GM19463 (cell line): Measurements from ENCODE around the gene ERP27.
A peak's percentile ranks its signal among the peaks of the same experiment; 100 is the strongest.

Source experiments
- ATAC-seq: cut with Tn5 transposase; IDR thresholded peaks from one replicate; pipeline ENCODE4 v1.9.1; 2021; ENCODE audit warnings: mild to moderate bottlenecking, moderate library complexity; ENCODE audit not compliant: unreplicated experiment

The ERP27 gene

DNA sequence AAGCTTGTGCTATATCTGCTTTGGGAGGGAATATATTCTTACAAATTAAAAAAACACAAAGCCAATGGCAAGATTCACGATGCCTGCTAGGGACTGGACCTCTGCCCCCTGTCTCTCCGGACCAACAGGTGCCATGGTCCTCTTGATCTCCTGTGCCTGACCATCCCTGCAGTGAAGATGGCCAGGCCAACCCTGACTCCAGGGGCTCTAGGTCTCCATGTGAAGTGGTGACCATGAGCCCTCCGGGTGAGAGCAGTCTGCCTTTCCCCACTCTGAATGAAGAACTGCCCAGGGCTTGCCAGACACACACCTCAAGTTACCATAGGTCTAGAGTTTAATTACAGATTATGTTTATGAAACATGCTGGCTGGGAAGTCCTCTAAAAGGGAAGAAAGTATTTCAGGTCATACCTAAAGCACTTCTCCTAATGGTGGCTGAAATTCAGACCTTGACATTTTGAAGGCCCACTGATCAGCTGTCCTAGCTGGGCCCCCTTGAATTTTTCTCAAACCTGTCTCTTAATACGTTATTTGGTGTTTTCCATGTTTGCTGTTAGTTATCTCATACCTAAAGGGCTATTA is 21.7 kb upstream of the ERP27 start:
- no peak for ATAC-seq

DNA sequence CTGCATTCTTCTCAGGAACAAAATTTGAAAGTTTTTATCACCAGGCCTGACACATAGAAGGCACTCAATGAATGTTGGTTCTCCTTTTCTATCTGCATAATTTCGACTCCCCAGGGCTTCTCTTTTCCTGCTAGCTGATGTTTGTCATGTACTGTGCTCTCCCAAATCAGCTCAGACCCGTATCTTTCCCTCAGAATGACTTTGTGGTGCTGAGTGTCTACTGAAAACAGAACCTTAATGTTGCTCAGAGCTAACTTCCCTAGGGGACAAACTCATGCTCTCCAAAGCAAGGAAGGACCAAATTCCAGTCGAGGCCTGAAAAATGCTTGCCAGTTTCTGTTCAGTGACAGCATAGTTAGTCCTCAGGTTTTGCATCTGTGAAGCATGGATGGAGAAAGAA is 21.1 kb upstream of the ERP27 start:
- no peak for ATAC-seq

GRCh38 chr12:14959126-14959440 is 20.7 kb upstream of the ERP27 start:
- no peak for ATAC-seq

DNA sequence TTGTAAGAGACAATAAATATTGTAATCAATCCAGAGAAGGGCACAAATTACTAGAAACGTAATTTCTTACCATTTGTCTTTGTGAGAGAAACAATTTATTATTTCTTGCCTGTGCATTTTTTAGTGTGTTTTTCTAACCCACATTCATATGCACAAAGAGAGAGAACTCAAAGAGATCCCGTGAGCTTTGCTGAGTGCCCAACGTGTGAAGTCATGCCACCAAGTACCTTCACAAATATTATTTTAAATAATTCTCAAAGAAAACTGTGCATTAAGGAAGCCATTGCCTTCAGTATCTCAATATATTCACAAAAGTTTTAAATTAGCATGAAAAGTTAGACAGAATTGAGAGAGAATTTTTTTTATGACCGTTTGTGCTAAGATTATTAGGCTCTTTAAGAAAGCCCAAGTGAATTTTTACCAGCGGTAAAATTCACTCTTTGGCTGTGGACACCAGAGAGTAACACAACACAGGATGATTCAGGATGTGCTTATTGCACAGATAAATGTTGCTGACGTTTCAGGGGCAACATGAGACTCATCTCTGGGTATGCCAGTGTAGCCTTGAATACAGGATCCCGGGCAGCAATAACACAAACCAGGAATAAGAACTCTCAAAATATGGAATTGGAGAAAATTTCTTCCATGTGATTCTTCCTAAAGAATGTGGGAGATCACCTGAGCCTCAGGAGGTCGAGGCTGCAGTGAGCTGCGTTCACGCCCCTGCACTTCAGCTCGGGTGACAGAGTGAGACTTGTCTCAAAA is 20.2 kb upstream of the ERP27 start:
- no peak for ATAC-seq

DNA sequence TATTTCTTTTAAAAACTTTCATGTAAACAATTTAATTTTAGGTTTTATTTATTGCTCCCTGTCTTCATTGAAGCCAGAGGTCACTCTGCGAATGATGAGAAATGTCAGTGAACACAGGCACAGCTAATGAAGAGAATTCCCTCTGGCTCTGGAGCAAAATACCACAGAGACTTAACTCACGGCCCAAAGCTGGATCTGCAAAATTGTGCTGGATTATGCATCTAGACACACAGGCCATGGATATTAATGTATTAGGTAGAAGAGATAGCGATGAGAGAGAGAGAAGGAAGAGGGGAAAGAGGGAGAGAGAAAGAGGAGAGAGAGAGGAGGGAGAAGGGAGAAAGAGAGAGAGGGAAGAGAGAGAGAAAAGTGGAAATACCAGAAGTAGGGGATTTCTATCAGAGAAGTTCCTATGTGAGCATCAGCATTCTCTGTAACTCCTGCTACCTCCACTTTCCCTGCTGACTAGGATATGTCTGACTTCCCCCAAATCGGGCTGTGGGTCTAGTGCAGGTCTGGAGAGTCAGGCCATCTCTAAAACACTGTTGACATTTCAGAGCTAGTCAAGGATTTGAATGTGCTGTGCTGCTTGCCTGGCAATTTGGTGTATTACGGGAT is 19.3 kb upstream of the ERP27 start:
- ATAC-seq, result no peak

DNA sequence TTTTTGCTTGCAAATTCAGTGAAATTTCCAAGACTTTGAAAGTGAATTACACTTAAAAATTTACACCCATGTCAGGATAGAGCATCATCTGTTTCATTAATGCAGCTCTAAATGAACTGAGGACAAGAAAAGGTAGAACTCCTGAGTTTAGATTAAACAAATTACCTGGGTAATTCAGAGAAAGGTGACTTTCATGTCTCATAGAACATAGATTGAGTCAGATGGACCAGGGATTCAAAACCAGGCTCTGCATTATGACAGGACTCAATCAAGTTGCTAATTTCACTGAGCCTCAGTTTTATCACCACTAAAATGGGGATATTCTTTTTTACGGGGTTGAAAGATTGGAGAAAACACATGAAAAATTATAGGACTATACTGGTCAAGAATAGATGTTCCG is 18.6 kb upstream of the ERP27 start:
- ATAC-seq, result no peak

- ATAC-seq, result peak; percentile 33
Observed at GRCh38 chr12:14956024-14956891, 17.9 kb upstream of the ERP27 start.

DNA sequence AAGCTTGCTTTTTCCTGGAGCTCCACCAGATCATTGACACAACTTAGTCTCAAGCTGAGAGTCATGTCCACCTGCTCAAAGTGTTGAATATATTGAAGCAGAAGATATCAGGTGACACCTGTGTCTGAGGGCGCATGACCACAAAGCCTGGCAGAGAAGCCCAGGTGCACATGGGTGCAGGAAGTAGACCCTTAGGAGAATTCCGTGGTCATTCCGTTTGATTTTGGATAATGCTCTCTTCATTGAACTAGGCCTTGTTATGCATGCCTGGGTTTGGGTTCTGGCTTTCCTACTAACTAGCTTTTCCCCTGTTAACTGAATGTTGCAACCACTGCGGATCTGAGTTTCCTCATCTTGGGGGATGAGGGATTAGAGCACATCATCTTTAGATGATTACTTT is 15.9 kb upstream of the ERP27 start:
- no peak for ATAC-seq

GRCh38 chr12:14953752-14954151 is 15.4 kb upstream of the ERP27 start:
- no peak for ATAC-seq

GRCh38 chr12:14952299-14952921 is 14.1 kb upstream of the ERP27 start:
- peak; percentile 51 for ATAC-seq

DNA sequence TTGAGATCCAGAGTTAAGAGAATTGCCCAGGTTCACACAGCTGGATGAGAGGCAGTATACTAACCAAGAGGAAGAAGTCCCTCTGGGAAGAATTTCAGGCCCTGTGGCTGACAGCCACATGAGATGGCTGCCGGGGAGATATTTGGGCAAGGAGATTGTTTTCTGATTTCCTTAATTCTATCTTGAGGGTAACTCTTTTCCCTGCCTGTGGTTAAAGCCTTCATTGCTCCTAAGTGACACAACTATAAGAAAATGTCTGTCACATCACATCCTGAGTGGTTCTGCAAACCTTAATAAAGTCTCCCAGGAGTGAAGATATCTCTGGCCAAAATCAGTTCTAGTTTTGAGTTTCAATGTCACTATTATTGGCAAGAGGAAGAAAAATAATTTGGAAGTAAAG is 13.5 kb upstream of the ERP27 start:
- no peak for ATAC-seq

DNA sequence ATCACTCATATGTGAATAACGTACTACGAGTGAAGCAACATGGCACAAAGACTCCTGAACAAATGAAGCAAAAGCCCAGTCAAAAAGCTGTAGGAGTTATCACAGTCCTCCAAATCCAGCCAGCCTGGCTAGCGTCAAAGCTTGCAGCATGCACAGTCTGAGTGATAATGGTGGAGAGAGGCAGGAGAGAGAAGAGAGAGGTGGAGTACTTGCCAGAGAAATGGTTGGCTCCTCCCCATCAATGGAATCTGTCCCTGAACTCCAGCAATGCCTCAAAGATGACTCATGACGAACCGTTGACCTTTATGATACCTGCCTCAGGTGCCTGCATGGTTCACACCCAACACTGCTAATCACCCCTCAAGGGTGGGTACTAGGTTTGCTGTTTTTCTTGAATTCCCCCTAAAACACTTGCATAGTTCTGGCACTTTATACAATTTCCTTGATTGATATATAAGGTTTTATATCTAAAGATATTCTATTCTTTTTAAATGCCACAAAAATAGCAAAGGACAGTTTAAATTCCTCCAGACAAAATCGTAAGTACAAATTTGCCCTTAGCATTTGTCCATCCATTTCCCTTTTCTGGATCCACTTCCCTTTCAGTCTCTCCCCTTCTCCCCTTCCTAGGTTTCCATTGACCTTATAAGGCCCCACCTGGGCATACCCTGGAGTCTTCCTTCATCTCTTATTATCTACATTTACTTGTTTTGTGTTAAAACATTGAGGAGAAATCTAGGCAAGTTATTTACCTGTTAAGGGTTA is 12.8 kb upstream of the ERP27 start:
- ATAC-seq, result no peak

GRCh38 chr12:14950421-14950820 is 12.1 kb upstream of the ERP27 start:
- ATAC-seq, result peak; percentile 12

DNA sequence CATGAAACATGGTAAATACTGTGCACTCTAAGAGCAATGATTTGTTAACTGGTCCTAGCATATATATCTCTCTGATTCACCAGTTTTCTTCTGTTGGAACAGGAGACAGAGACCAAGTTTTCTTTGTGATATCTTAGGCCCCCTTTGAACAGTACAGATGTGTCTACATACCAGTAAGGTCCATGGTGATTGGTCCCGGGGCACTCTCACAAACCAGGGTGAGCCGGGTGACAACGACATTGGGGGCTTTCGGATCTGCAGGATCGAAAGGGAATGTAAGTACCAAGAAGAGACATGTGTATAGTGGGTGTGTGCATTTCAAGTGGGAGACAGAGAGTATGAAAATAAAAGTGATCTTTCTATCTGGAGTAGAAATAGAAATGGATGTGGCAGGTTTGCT is 11.3 kb upstream of the ERP27 start:
- ATAC-seq, result no peak

DNA sequence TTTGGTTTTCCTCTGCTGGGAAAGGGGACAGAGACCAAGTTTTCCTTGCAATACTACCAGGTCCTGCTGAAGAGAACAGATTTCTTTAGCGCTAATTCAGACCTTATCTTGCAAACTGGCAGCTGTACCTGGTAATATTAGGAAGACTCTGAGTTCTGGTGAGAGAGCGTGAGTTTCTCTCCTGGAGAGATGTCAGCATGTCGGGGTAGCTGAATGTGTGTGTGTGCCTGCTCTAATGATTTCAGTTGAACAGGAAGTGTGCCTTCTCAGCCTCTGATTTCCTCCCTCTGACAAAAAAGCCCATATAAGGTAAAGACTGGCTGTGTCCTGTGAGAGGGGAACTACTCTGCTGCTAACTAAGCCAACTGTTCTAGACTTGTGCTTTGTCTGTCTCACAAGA is 10.3 kb upstream of the ERP27 start:
- ATAC-seq, result peak; percentile 86

DNA sequence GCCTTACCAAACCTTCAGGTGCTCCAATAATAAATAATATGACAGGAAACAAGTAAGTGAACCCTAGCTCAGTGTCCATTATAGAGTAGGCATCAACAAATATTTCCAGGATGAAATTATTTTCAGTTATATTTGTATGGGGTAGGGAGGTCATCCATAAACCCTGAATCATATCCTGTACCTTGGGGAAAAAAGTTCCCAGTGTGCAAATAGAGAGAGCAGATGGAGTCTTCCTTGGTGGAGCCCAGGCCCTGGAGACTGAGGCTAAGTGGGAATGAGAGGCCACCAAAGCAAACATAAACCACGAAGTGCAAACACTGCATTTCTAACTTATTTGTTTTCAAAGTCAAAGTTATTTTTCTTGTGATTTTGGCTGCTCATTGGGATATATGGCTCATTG is 8.5 kb upstream of the ERP27 start:
- no peak for ATAC-seq

GRCh38 chr12:14946162-14946561 is 7.8 kb upstream of the ERP27 start:
- ATAC-seq, result no peak

GRCh38 chr12:14942196-14942931 is 4.0 kb upstream of the ERP27 start:
- ATAC-seq, result no peak

DNA sequence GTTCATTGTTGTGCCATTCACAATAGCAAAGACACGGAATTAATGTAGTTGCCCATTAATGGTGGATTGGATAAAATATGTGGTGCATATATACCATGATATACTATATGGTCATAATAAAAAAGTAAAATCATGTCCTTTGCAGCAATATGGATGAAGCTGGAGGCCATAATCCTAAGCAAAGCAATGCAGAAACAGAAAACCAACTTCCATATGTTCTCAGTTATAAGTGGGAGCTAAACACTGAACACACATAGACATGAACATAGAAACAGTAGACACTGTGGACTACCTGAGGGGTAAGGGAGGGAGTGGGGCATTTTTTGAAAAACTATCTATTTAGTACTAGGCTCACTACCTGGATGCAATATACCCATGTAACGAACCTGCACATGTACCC is 3.0 kb upstream of the ERP27 start:
- no peak for ATAC-seq

GRCh38 chr12:14937689-14938088 is 648 bp downstream of the ERP27 start:
- ATAC-seq, result no peak
